ENCODE data around the gene MYL7. TPM values are rescaled to one million over a fixed set of nuclear protein-coding genes. Genes with fewer than 3 reads are reported as not detected.

Gene MYL7
- total RNA-seq, 6 experiments from 2014 or later: 0.30 to 0.64 (median 0.49) TPM; not detected in 2

- H3K4me3 Mint-ChIP-seq: no peak overlapping the region
- peaks cover 7% of the 10 kb centered on the region for H3K27me3 Mint-ChIP-seq (ENCODE audit: insufficient read depth)
- H3K9me3 Mint-ChIP-seq: no peaks in the 10 kb centered on the region
- H3K36me3 Mint-ChIP-seq (ENCODE audit: low read depth): peaks cover 13% of the 10 kb centered on the region
- no peak overlapping the region for H3K27ac Mint-ChIP-seq
- DNase-seq: no peak
- peaks cover 4% of the 10 kb centered on the region; the same call in 1 of the 2 replicates for H3K4me1 Mint-ChIP-seq (ENCODE audit: low read depth)
- TF ChIP-seq CTCF (IDR thresholded peaks at IDR 0.05): no peak
These were observed 28.0 kb downstream of the MYL7 start for GRCh38 chr7:44112997-44113763.

GRCh38 chr7:44112231-44112996 lies 28.7 kb downstream of the MYL7 start:
- peaks cover 6% of the 10 kb centered on the region for H3K27me3 Mint-ChIP-seq (ENCODE audit: insufficient read depth)
- H3K4me3 Mint-ChIP-seq: no peak overlapping the region
- H3K27ac Mint-ChIP-seq: no peak overlapping the region
- no peak for TF ChIP-seq CTCF (IDR thresholded peaks at IDR 0.05)
- peaks cover 9% of the 10 kb centered on the region for H3K36me3 Mint-ChIP-seq (ENCODE audit: low read depth)
- H3K9me3 Mint-ChIP-seq: no peaks in the 10 kb centered on the region
- DNase-seq: no peak
- no peaks in the 10 kb centered on the region for H3K4me1 Mint-ChIP-seq (ENCODE audit: low read depth)

GRCh38 chr7:44111761-44112160 lies 29.4 kb downstream of the MYL7 start:
- Mint-ChIP-seq H3K9me3 (no peaks in the 10 kb centered on the region), H3K4me3 (no peak overlapping the region), H3K27ac (no peak overlapping the region), H3K4me1 (ENCODE audit: low read depth) (no peaks in the 10 kb centered on the region), H3K36me3 (ENCODE audit: low read depth) (peaks cover 9% of the 10 kb centered on the region), H3K27me3 (ENCODE audit: insufficient read depth) (peaks cover 6% of the 10 kb centered on the region; the same call in 1 of the 2 replicates)
- no peak for DNase-seq
- TF ChIP-seq CTCF (IDR thresholded peaks at IDR 0.05): no peak

- DNase-seq: no peak
- Mint-ChIP-seq H3K36me3 (ENCODE audit: low read depth) (peaks cover 9% of the 10 kb centered on the region), H3K4me3 (no peak overlapping the region), H3K27me3 (ENCODE audit: insufficient read depth) (peaks cover 6% of the 10 kb centered on the region; the same call in 1 of the 2 replicates), H3K9me3 (no peaks in the 10 kb centered on the region), H3K27ac (no peak overlapping the region), H3K4me1 (ENCODE audit: low read depth) (peaks cover 5% of the 10 kb centered on the region)
- TF ChIP-seq CTCF (IDR thresholded peaks at IDR 0.05): no peak
These were observed 30.2 kb downstream of the MYL7 start for GRCh38 chr7:44110719-44111635.

- Mint-ChIP-seq H3K27ac (no peak overlapping the region), H3K9me3 (no peaks in the 10 kb centered on the region), H3K36me3 (ENCODE audit: low read depth) (peaks cover 9% of the 10 kb centered on the region), H3K27me3 (ENCODE audit: insufficient read depth) (peaks cover 6% of the 10 kb centered on the region; the same call in 1 of the 2 replicates), H3K4me1 (ENCODE audit: low read depth) (peaks cover 15% of the 10 kb centered on the region), H3K4me3 (no peak overlapping the region)
- DNase-seq: no peak
- TF ChIP-seq CTCF (IDR thresholded peaks at IDR 0.05): no peak
These were observed 31.1 kb downstream of the MYL7 start for GRCh38 chr7:44109991-44110390.

Data from HFFc6 (cell line).